T-helper 2 cell treated with Interferon-gamma antibody and Interleukin-4, amounts not matched to agents 5 μg/mL and 100 μg/mL, for 36 hours (primary cell): Measurements from ENCODE around the gene SEMA4A.
"Not testable (repeated sequence)": the region's sequence is repeated elsewhere in the genome, so short reads cannot be mapped to it uniquely, and the experiment has no call there.

Experiments used
- DNase-seq: peaks from one replicate; pipeline ENCODE4 v3.0.0; 2021; ENCODE audit warnings: low spot score
- H3K27ac Mint-ChIP-seq: one replicate; pipeline ENCODE4 v1.8.0; 2021; ENCODE audit warnings: mild to moderate bottlenecking, mixed read lengths
- H3K27me3 Mint-ChIP-seq: one replicate; pipeline ENCODE4 v1.8.0; 2021; ENCODE audit warnings: low read depth, mixed read lengths
- H3K36me3 Mint-ChIP-seq: one replicate; pipeline ENCODE4 v1.8.0; 2021; ENCODE audit warnings: low read depth, mixed read lengths
- H3K4me1 Mint-ChIP-seq: one replicate; pipeline ENCODE4 v1.8.0; 2021; ENCODE audit warnings: low read depth, mixed read lengths
- H3K4me3 Mint-ChIP-seq: one replicate; pipeline ENCODE4 v1.8.0; 2022; ENCODE audit warnings: mild to moderate bottlenecking, moderate library complexity, mixed read lengths
- H3K9me3 Mint-ChIP-seq: one replicate; pipeline ENCODE4 v1.8.0; 2021; ENCODE audit warnings: mixed read lengths

SEMA4A gene

GRCh38 chr1:156200044-156200443, 46.7 kb downstream of the SEMA4A start:
- peaks cover 34% of the 10 kb centered on the region for H3K36me3 Mint-ChIP-seq
- H3K4me3 Mint-ChIP-seq: peak overlapping the region; percentile 39
- no peaks in the 10 kb centered on the region for H3K9me3 Mint-ChIP-seq
- H3K4me1 Mint-ChIP-seq: peaks cover 49% of the 10 kb centered on the region
- no peaks in the 10 kb centered on the region for H3K27me3 Mint-ChIP-seq
- peak overlapping the region; percentile 82 for H3K27ac Mint-ChIP-seq
- DNase-seq: no peak

DNA sequence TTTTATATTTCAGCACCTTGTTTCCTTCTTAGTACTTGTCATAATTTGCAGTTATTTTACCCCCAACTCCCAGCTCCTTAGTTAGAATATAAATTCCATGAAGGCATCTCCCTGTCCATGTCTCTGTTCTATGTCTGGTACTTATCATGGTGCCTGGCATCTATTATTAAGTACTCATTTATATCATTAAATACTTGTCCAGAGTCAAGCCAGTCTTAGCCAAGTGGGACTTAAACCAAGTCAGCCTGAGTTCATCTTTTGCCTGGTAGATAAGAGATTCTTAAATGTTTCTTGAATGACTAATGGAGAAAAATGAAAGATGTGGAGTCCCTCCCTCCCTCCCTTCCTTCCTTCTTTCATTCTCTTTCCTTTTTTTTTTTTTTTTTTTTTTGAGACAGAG, 49.9 kb downstream of the SEMA4A start:
- Mint-ChIP-seq H3K27ac (no peak overlapping the region), H3K27me3 (no peaks in the 10 kb centered on the region), H3K36me3 (peaks cover 40% of the 10 kb centered on the region), H3K9me3 (no peaks in the 10 kb centered on the region), H3K4me3 (no peak overlapping the region), H3K4me1 (peaks cover 27% of the 10 kb centered on the region)
- no peak for DNase-seq

DNA sequence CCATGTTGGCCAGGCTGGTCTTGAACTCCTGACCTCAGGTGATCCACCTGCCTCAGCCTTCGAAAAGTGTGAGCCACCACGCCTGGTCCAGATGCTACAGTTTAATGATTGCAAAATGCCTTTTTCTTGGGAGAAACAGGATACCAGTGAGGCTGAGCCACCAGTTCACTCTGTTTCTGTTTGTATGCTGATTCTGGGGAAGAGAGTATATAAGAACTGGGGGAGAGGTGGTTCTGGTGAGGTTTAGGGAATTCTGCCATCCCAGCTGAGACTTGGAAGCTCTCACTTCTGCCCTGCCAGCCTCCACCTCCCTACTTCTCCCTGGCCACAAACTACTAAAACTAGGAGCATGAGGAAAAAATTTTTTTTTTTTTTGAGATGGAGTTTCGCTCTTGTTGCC, 51.3 kb downstream of the SEMA4A start:
- Mint-ChIP-seq H3K27ac (no peak overlapping the region), H3K36me3 (peaks cover 41% of the 10 kb centered on the region), H3K27me3 (no peaks in the 10 kb centered on the region), H3K9me3 (no peaks in the 10 kb centered on the region), H3K4me1 (peaks cover 14% of the 10 kb centered on the region), H3K4me3 (no peak overlapping the region)
- no peak for DNase-seq

GRCh38 chr1:156211243-156211642, 57.9 kb downstream of the SEMA4A start:
- Mint-ChIP-seq H3K9me3 (no peaks in the 10 kb centered on the region), H3K36me3 (peaks cover 59% of the 10 kb centered on the region), H3K27me3 (no peaks in the 10 kb centered on the region), H3K4me1 (peaks cover 23% of the 10 kb centered on the region), H3K27ac (peak overlapping the region; percentile 99), H3K4me3 (no peak overlapping the region)
- no peak for DNase-seq

DNA sequence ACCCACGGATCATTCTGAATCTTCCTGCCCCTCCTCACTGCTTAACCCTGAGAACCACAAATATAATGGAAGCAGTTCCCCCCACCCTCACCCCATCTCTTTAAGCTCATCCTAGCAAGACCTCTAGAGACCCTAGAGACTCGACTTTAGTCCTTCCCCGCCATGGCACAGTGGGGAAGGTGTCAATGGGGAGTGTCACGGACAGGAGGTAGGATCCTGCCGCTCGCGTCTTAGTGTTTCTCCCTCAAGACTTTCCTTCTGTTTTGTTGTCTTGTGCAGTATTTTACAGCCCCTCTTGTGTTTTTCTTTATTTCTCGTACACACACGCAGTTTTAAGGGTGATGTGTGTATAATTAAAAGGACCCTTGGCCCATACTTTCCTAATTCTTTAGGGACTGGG, 58.7 kb downstream of the SEMA4A start:
- Mint-ChIP-seq H3K27me3 (no peaks in the 10 kb centered on the region), H3K36me3 (peaks cover 56% of the 10 kb centered on the region), H3K9me3 (no peaks in the 10 kb centered on the region), H3K4me1 (peaks cover 24% of the 10 kb centered on the region), H3K27ac (peak overlapping the region; percentile 99), H3K4me3 (peak overlapping the region; percentile 97)
- no peak for DNase-seq

GRCh38 chr1:156212833-156213643, 59.7 kb downstream of the SEMA4A start, which contains the start of gene PMF1:
Gene PMF1, plus strand, starts transcription at chr1:156213007. Its CDS starts 9 bp downstream, at chr1:156213016.
- peak; percentile 96 for DNase-seq
- H3K4me3 Mint-ChIP-seq: peak within 1 kb of the TSS; percentile 97
- no peaks in the 10 kb centered on the region for H3K9me3 Mint-ChIP-seq
- no peaks in the 10 kb centered on the region for H3K27me3 Mint-ChIP-seq
- H3K27ac Mint-ChIP-seq: peak within 1 kb of the TSS; percentile 99
- H3K4me1 Mint-ChIP-seq: peaks cover 33% of the 10 kb centered on the region
- peaks cover 52% of the 10 kb centered on the region for H3K36me3 Mint-ChIP-seq

GRCh38 chr1:156213644-156213966, 60.2 kb downstream of the SEMA4A start:
- Mint-ChIP-seq H3K36me3 (peaks cover 52% of the 10 kb centered on the region), H3K9me3 (no peaks in the 10 kb centered on the region), H3K4me1 (peaks cover 37% of the 10 kb centered on the region), H3K27ac (peak overlapping the region; percentile 99), H3K4me3 (peak overlapping the region; percentile 97), H3K27me3 (no peaks in the 10 kb centered on the region)
- DNase-seq: no peak

DNA sequence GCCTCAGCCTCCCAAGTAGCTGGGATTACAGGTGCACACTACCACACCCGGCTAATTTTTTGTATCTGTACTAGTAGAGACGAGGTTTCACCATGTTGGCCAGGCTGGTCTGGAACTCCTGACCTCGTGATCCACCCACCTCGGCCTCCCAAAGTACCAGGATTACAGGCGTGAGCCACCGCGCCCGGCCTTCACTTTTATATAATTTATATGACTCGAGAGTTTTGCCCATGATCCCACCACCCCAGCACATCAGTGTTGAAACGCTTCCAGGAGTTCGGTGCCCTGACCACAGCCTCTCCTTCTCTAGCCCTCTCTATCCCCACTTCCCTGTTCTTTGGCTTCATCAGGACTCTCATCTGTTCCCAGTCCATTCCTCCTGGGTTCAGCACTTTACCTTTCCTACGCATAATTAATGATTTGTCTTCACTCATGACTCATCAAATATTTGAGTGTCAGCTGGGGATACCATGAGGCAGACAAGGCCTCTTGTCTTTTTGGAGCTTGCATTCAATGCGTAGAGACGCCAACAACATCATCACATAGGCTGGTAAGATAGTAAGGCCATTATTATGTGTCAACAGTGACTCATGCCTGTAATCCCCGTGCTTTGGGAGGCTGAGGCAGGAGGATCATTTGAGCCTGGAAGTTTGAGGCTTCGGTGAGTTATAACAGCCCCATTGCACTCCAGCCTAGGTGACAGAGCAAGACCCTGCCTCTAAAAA, 60.8 kb downstream of the SEMA4A start:
- peak overlapping the region; percentile 93 for H3K27ac Mint-ChIP-seq
- H3K4me3 Mint-ChIP-seq: peak overlapping the region; percentile 97
- peaks cover 48% of the 10 kb centered on the region for H3K36me3 Mint-ChIP-seq
- H3K27me3 Mint-ChIP-seq: no peaks in the 10 kb centered on the region
- H3K9me3 Mint-ChIP-seq: no peaks in the 10 kb centered on the region
- DNase-seq: no peak
- peaks cover 38% of the 10 kb centered on the region for H3K4me1 Mint-ChIP-seq

GRCh38 chr1:156216361-156217086, 63.1 kb downstream of the SEMA4A start:
- Mint-ChIP-seq H3K36me3 (peaks cover 50% of the 10 kb centered on the region), H3K4me1 (peaks cover 50% of the 10 kb centered on the region)
- H3K9me3 Mint-ChIP-seq, H3K4me3 Mint-ChIP-seq, DNase-seq, H3K27me3 Mint-ChIP-seq, H3K27ac Mint-ChIP-seq: not testable (repeated sequence)

- H3K9me3 Mint-ChIP-seq: no peaks in the 10 kb centered on the region
- H3K36me3 Mint-ChIP-seq: peaks cover 55% of the 10 kb centered on the region
- peaks cover 54% of the 10 kb centered on the region for H3K4me1 Mint-ChIP-seq
- DNase-seq: peak; percentile 72
- H3K4me3 Mint-ChIP-seq: peak overlapping the region; percentile 75
- H3K27ac Mint-ChIP-seq: peak overlapping the region; percentile 91
- no peaks in the 10 kb centered on the region for H3K27me3 Mint-ChIP-seq
Measured at GRCh38 chr1:156217871-156218270, 64.5 kb downstream of the SEMA4A start.

- peaks cover 55% of the 10 kb centered on the region for H3K4me1 Mint-ChIP-seq
Measured at GRCh38 chr1:156220226-156220625, 66.8 kb downstream of the SEMA4A start.

DNA sequence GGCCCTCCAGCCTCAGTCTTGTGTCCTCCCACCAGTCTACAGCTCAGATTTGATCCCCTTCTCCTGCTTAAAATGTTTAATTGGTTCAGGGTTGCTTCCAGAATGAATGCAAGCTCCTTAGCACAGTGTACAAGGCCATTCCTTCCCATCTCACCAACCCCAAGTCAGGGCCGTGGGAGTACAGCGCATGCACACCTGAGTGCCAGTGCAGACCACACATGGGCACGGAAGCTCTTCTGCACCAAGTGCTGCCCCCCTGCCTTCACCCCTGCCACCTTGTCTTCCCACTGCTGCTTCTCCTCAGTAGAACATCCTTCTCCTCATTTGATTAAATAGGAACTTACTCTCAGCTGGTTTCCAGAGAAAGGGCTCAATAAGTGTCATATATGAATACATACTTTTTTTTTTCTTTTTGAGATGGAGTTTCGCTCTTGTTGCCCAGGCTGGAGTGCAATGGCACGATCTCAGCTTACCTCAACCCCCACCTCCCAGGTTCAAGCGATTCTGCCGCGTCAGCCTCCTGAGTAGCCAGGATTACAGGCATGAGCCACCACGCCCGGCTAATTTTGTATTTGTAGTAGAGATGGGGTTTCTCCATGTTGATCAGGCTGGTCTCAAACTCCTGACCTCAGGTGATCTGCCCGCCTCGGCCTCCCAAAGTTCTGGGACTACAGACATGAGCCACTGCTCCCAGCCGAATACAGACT, 68.8 kb downstream of the SEMA4A start:
- H3K27ac Mint-ChIP-seq: peak overlapping the region; percentile 91
- DNase-seq: no peak
- no peaks in the 10 kb centered on the region for H3K27me3 Mint-ChIP-seq
- H3K4me3 Mint-ChIP-seq: peak overlapping the region; percentile 18
- H3K9me3 Mint-ChIP-seq: no peaks in the 10 kb centered on the region
- H3K36me3 Mint-ChIP-seq: peaks cover 60% of the 10 kb centered on the region
- H3K4me1 Mint-ChIP-seq: peaks cover 66% of the 10 kb centered on the region

More at GRCh38 chr1:156220226-156220625, 66.8 kb downstream of the SEMA4A start:
- DNase-seq: no peak
- H3K9me3 Mint-ChIP-seq: no peaks in the 10 kb centered on the region
- H3K27ac Mint-ChIP-seq: peak overlapping the region; percentile 64
- H3K36me3 Mint-ChIP-seq: peaks cover 49% of the 10 kb centered on the region
- no peaks in the 10 kb centered on the region for H3K27me3 Mint-ChIP-seq
- H3K4me3 Mint-ChIP-seq: no peak overlapping the region

DNA sequence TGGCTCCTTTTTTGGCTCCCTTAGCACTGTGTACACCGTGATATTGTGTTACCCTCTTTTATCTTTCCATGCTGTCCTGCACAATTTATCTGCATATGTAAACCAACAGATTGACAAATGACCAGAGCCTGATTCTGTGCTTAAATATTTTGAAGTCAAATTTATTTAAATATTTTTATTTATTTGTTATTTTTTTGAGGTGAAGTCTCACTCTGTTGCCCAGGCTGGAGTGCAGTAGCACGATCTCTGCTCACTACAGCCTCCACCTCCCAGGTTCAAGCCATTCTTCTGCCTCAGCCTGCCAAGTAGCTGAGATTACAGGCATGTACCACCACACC, 72.3 kb downstream of the SEMA4A start:
- H3K27ac Mint-ChIP-seq: peak overlapping the region; percentile 90
- H3K9me3 Mint-ChIP-seq: no peaks in the 10 kb centered on the region
- H3K27me3 Mint-ChIP-seq: no peaks in the 10 kb centered on the region
- H3K4me1 Mint-ChIP-seq: peaks cover 60% of the 10 kb centered on the region
- H3K36me3 Mint-ChIP-seq: peaks cover 58% of the 10 kb centered on the region
- peak overlapping the region; percentile 68 for H3K4me3 Mint-ChIP-seq
- no peak for DNase-seq
